Testis (tissue), 2 donors: ENCODE data around the gene MMRN2.

Experiments used
- CTCF ChIP-seq, 3 experiments: fragments of 450-650 bp in 2 of 3; fragments of 200-600 bp in 1 of 3; sonication (generic) in 1 of 3; IDR thresholded peaks; one replicate each; pipeline ENCODE4 v1.5.1; 2016 to 2019; ENCODE audit warnings: antibody characterized with exemption in 3 of 3, mild to moderate bottlenecking in 2 of 3, moderate library complexity in 1 of 3
- POLR2A ChIP-seq: fragments of 450-650 bp; IDR thresholded peaks from one replicate; pipeline ENCODE4 v1.6.1; 2017; ENCODE audit warnings: antibody characterized with exemption, mild to moderate bottlenecking, moderate library complexity

GRCh38 chr10:86970982-86971231 is 13.5 kb upstream of the MMRN2 start:
- TF ChIP-seq CTCF (IDR thresholded peaks at IDR 0.05) = peak in 1 of 3 experiments; percentile 25
- TF ChIP-seq POLR2A = peak; percentile 75
